Dedifferentiated amniotic fluid mesenchymal stem cell (primary cell): ENCODE measurements around the gene TMLHE.
"Not testable (repeated sequence)": the region's sequence is repeated elsewhere in the genome, so short reads cannot be mapped to it uniquely, and the experiment has no call there.

Experiments
- DNase-seq: peaks from one replicate; pipeline ENCODE4 v3.0.0-alpha.2; 2016; ENCODE audit errors: extremely low spot score

TMLHE gene

GRCh38 chrX:155612312-155613224 lies at the start of gene TMLHE, which contains the start of gene SPRY3:
TSS of gene TMLHE (minus strand) at chrX:155612952. CDS start at chrX:155545276, 67,676 bp downstream.
TSS of gene SPRY3 (plus strand) at chrX:155612586.
- peak; percentile 28 for DNase-seq

GRCh38 chrX:155662282-155662681 lies 49.5 kb upstream of the TMLHE start:
- DNase-seq: no peak

- DNase-seq: no peak
Measured at GRCh38 chrX:155645180-155645579, 32.4 kb upstream of the TMLHE start.

- DNase-seq: no peak
Measured at GRCh38 chrX:155643240-155643639, 30.5 kb upstream of the TMLHE start.

- not testable (repeated sequence) for DNase-seq
Measured at GRCh38 chrX:155641371-155641770, 28.6 kb upstream of the TMLHE start.

- no peak for DNase-seq
Measured at GRCh38 chrX:155637714-155638113, 25.0 kb upstream of the TMLHE start.

GRCh38 chrX:155635019-155635418 lies 22.3 kb upstream of the TMLHE start:
- not testable (repeated sequence) for DNase-seq

GRCh38 chrX:155632431-155633100 lies 19.8 kb upstream of the TMLHE start:
- DNase-seq: no peak

- not testable (repeated sequence) for DNase-seq
Measured at GRCh38 chrX:155620110-155620509, 7.4 kb upstream of the TMLHE start.

- DNase-seq: no peak
Measured at GRCh38 chrX:155615938-155616337, 3.2 kb upstream of the TMLHE start.

GRCh38 chrX:155613927-155614559 lies 1.3 kb upstream of the TMLHE start:
- no peak for DNase-seq

- no peak for DNase-seq
Measured at GRCh38 chrX:155611302-155611701, 1.4 kb downstream of the TMLHE start.

GRCh38 chrX:155592981-155593380 lies 19.8 kb downstream of the TMLHE start:
- DNase-seq: no peak

GRCh38 chrX:155592331-155592730 lies 20.4 kb downstream of the TMLHE start:
- DNase-seq: no peak

- no peak for DNase-seq
Measured at GRCh38 chrX:155577682-155578081, 35.1 kb downstream of the TMLHE start.

- no peak for DNase-seq
Measured at GRCh38 chrX:155563099-155563498, 49.7 kb downstream of the TMLHE start.

GRCh38 chrX:155544881-155545280 lies 67.9 kb downstream of the TMLHE start:
- no peak for DNase-seq

- DNase-seq: no peak
Measured at GRCh38 chrX:155535866-155536265, 76.9 kb downstream of the TMLHE start.

- no peak for DNase-seq
Measured at GRCh38 chrX:155534800-155535199, 78.0 kb downstream of the TMLHE start.

- DNase-seq: not testable (repeated sequence)
Measured at GRCh38 chrX:155527023-155527422, 85.7 kb downstream of the TMLHE start.

GRCh38 chrX:155514225-155514624 lies 98.5 kb downstream of the TMLHE start:
- peak; percentile 28 for DNase-seq

GRCh38 chrX:155505296-155505695 lies 107.5 kb downstream of the TMLHE start:
- DNase-seq: no peak
